Occipital lobe (tissue), 3 donors: ENCODE data around the gene LUC7L2. TPM values are rescaled to one million over a fixed set of nuclear protein-coding genes. Genes with fewer than 3 reads are reported as not detected.
"Not testable (repeated sequence)": the region's sequence is repeated elsewhere in the genome, so short reads cannot be mapped to it uniquely, and the experiment has no call there.

Experiments used
- DNase-seq: peaks from one replicate; lab custom pipeline; 2025; lab: John Stamatoyannopoulos, UW
- small RNA-seq: library from RNA; depleted of rRNA; stranded (forward); fragments of <200 nt; gene quantifications from one replicate; pipeline ENCODE3, GENCODE V24; 2014
- total RNA-seq: library from RNA; depleted of rRNA; stranded (reverse); fragments of >200 nt; gene quantifications from one replicate; pipeline ENCODE4 v1.2.3, GENCODE V29; 2014

Gene LUC7L2
- total RNA-seq, 1 donor from 2014 or later: 51.3 TPM

- no peak for DNase-seq
Observed at GRCh38 chr7:139446051-139446890, 86.6 kb downstream of the LUC7L2 start.

DNA sequence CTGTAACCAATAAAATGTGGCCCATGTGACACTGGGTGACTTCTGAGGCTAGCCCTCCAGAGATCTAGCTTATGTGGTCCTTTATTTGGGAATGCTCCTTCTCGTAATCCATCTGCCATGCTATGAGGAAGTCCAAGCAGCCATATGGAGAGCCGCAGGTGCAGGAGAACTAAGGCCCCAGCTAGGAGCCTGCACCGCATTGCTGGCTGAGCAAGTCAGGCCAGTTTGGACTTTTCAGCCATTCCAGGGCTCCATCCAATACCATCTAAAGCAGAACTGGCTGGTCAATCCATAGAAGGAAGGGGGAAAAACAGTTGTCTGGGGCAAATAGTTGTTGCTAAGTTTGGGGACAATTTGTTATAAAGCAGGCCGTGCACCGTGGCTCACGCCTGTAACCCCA, 91.2 kb downstream of the LUC7L2 start:
- DNase-seq: no peak

DNA sequence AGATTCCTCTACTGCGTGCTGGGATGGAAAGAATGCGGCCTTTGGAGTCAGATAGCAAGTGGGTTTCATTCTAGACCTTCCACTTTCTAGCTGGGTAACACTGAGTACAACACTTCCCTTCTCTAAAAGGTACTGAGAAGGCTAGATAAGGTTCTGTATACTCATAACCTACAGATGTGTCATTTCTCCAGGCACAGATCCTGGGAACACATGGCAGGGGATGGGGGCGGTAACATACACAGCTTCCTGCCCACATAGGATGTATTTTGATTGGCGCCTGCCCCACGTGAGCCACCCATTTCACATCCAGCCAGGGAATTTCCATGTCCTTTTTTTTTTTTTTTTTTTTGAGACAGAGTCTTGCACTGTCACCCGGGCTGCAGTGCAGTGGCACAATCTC, 91.9 kb downstream of the LUC7L2 start:
- DNase-seq: no peak

DNA sequence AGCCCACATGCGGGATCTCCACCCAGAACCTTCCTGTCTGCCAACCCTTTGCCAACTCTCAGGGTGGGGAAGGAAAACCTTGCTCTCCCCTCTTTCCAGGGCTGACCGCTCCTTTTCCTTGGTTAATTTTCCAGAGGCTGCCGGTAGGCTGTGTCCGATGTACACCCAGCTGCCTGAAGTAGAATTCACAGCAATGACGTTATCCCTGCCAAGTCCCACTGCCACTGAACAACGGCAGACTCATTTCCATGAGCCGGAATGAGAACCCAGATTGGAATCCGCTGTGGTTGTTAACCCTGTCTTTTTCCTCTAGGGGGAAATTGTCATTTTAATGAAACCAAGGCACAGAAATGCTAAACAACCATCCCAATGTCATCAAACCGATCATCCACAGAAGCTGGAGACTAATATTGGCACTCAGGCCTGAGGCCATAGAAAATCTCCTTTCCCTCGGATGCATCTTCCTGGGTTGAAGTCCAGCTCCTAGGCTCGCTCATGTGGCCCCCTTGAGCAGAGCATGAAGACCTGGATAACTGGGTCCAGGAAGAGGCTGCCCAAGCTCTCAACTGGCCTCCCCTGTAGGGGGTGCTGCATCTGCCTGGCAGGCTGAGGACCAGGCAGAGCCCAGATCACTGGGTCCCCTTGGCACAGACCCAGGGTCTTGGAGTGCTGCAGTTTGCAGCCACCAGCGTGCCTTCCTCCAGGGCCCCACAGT, 93.4 kb downstream of the LUC7L2 start:
- no peak for DNase-seq

DNA sequence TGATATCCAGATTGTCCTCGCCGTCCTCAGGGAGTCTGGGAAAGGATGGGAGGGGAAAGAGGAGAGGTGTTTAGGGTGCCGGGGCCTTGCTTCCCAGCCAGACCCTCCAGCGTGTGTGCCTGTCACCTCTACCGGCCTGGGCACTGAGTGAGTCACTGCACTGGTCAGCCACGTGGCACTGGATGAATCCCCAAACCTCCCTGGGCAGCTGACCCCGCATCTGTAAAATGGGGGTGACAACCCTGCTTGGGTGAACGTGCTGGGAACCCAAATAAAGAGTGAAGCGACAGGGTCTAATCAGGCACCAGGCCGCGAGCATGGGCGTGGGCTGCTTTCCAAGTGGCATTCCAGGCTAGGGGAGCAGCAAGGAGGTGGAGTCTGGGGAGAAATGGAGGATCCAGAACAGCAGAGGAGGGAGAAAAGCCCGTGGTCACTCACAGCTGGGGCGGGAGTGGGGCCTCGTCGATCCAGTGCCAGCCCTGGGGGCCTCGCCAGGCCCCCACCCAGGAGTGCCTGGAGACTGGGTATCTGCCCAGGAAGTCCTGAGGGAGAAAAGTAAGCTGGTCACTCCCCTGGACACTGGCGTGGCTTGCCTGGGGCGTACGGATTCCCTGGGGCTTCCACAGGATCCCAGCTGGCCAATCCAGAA, 94.1 kb downstream of the LUC7L2 start:
- DNase-seq: no peak

- no peak for DNase-seq
Observed at GRCh38 chr7:139455789-139456188, 96.1 kb downstream of the LUC7L2 start.

DNA sequence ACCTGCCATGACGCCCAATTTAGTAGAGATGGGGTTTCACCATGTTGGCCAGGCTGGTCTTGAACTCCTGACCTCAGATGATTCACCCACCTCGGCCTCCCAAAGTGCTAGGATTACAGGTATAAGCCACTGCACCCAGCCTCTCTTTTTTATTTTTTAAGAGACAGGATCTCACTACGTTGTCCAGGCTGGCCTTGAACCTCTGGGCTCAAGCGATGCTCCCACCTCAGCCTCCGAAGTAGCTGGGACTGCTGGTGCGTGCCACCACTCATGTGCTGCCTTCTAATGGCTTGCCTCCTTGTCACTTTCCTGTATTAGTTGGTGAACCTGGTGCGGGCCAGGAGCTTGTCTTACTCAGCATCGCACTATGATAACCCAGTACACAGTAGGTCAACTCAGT, 96.8 kb downstream of the LUC7L2 start:
- no peak for DNase-seq

DNA sequence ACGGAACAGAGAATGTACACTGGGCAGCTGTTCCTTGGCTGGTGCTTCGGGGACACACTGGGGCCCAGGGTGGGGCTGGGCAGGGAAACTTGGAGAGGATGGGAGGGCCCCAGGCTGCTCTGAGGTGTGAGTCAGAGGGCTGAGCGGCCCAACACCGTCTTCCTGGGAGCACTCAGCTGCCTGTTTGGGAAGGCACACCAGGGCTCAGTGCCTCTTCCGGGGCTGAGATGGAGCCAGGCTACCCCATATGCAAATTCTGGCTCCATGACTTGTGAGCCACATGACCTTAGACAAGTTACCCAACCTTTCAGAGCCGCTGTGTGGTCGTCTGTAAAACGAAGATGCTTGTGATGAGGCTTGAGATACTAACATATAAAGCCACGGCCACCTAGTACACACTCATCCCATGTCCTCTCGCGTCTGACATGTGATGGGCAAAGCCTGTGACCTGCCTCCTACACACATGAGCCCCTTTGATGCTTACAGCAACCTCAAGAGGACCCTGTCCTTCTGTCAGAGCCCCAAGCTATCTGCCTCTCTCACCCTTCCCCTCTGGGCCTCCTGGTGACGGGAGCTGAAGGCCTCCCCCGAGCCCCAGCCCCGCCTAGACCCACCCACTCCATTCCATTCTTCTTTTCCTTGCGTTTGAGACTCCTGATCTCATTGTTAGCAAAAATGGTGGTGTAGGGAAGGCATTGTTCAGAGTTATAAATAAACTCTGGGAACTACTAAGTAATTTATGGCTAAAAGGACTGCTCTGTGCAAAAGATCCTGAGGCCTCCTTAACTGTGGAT, 97.7 kb downstream of the LUC7L2 start:
- DNase-seq: no peak

DNA sequence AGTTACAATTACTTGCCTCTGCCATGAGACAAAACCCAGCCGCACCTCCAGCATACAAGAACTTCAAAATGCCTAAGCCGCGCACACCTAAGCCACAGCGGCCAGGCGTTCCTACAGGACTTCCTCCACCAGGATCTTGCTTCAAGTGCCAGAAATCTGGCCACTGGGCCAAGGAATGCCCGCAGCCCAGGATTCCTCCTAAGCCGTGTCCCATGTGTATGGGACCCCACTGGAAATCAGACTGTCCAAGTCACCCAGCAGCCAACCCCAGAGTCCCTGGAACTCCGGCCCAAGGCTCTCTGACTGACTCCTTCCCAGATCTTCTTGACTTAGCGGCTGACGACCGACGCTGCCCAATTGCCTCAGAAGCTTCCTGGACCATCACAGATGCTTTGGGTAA, 103.7 kb downstream of the LUC7L2 start:
- DNase-seq: not testable (repeated sequence)

- DNase-seq: not testable (repeated sequence)
Observed at GRCh38 chr7:139464511-139464910, 104.8 kb downstream of the LUC7L2 start.

DNA sequence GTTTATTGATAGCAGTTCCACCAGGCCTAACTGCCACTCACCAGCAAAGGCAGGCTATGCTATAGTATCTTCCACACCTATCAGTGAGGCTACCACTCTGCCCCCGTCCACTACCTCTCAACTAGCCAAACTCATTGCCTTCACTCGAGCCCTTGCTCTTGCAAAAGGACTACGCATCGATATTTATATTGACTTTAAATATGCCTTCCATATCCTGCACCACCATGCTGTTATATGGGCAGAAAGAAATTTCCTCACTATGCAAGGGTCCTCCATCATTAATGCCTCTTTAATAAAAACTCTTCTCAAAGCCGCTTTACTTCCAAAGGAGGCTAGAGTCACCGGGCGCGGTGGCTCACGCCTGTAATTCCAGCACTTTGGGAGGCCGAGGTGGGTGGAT, 105.4 kb downstream of the LUC7L2 start:
- DNase-seq: not testable (repeated sequence)

DNA sequence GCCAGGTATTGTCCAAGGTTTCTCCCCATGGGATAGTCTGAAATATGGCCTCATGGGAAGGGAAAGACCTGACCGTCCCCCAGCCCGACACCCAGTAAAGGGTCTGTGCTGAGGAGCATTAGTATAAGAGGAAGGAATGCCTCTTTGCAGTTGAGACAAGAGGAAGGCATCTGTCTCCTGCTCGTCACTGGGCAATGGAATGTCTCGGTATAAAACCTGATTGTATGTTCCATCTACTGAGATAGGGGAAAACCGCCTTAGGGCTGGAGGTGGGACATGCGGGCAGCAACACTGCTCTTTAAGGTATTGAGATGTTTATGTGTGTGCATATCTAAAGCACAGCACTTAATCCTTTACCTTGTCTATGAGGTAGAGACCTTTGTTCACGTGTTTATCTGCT, 108.0 kb downstream of the LUC7L2 start:
- DNase-seq: not testable (repeated sequence)

- not testable (repeated sequence) for DNase-seq
Observed at GRCh38 chr7:139468281-139468680, 108.6 kb downstream of the LUC7L2 start.

- no peak for DNase-seq
Observed at GRCh38 chr7:139471740-139472353, 112.2 kb downstream of the LUC7L2 start.

Small RNA genes within 50 kb of the gene (small RNA-seq; reads per million reads assigned to genes)
- gene RNU6-206P: not detected
- gene RNU6-911P: not detected

Other genes starting within 250 kb of the LUC7L2 start
- gene UBN2, start 128.7 kb upstream of the LUC7L2 start, total RNA-seq: 23.7 TPM
- gene FMC1, start 18.6 kb upstream of the LUC7L2 start, total RNA-seq: 16.8 TPM
- not detected for gene KLRG2, start 123.8 kb downstream of the LUC7L2 start, total RNA-seq
- 0.78 TPM for gene CLEC2L, start 163.8 kb downstream of the LUC7L2 start, total RNA-seq